GM19463 (cell line): ENCODE data around the gene SLC25A44.
A peak's percentile ranks its signal among the peaks of the same experiment; 100 is the strongest.

Experiments used
- ATAC-seq: cut with Tn5 transposase; IDR thresholded peaks from one replicate; pipeline ENCODE4 v1.9.1; 2021; ENCODE audit warnings: mild to moderate bottlenecking, moderate library complexity; ENCODE audit not compliant: unreplicated experiment

SLC25A44 gene

GRCh38 chr1:156193488-156194299 is at the start of gene SLC25A44:
Gene SLC25A44 (plus strand): TSS chr1:156194104. CDS start chr1:156199848, 5,744 bp downstream.
- ATAC-seq: peak; percentile 96

GRCh38 chr1:156144742-156145141 is 49.2 kb upstream of the SLC25A44 start:
- ATAC-seq: no peak

DNA sequence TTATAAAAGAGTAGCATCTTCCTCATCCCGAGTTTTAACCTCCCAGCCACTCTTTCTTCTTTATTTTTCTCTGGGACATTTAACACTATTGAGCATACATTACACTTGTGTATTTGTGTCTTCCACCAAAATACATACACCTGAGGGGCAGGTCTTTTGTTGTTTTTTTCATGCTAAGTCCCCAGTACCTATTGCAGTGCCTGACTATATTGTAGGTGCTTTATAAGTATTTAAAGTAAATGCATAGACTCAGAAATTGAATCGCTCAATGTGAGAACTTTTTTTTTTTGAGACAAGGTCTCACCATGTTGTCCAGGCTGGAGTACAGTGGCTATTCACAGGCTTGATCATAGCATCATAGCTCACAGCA is 48.3 kb upstream of the SLC25A44 start:
- no peak for ATAC-seq

- no peak for ATAC-seq
Observed at GRCh38 chr1:156146020-156146768, 47.7 kb upstream of the SLC25A44 start.

- ATAC-seq: no peak
Observed at GRCh38 chr1:156146769-156147405, 47.0 kb upstream of the SLC25A44 start.

DNA sequence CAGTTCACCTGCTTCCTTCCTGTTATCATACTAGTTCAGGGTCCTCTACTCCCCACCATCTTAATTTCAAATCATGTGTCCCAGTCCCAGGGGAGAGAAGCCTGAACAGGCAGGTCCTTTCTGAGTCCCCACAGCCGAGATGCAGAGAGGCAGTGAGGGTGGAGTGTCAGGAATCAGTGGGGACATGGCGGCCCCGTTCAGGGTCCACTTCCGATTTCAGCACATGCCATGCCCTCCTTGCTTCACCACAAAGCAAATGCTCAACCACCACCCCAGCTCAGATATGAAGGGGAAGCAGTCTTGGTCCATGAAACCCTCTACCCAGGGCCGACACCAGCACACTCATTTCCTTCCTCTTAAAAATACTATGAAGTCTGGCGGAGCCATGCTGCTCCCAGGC is 45.7 kb upstream of the SLC25A44 start:
- ATAC-seq: no peak

DNA sequence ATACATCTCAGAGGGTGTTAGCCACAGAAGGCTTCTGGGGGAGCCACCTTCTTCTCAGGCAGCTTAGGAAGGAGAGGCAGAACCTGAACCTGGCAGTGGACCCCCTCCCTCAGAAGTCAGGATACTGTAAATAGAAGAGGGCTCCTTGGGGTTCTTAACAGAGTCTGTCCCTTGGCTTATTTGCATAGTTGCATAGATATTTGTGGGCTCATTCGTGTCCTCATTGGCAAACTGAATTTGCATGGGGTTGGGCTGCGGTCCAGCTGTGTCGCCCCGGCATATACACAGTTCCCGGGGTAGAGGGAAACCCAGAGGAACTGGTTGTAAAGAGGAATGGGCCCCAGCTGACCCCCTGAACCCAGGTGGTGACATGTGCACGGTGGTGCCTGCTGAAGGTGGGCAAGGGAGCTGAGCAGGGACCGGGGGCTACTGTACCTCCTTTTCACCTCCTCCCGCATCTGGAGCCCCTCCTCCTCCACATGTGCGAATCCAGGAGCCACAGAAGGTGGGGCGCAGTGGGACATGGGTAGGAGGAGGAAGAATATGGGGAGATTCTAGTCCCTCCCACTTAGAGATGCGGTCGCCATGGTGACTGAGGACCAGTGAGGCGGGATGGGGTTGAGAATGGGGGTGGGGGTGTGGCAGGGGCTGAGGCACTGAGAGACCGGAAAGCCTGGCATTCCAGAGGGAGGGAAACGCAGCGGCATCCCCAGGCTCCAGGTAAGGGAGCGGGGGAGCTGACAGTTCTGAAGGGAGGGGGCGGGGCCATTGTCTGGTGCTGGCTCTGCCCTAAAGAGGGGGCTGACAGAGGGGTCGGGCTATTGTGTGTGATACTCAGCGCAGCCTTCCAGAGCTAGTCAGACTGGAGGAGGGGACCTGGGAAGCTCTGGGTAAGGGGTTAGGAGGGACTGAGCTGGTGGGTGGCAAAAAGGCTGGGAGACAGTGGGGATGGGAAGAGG is 44.3 kb upstream of the SLC25A44 start:
- peak; percentile 36 for ATAC-seq

DNA sequence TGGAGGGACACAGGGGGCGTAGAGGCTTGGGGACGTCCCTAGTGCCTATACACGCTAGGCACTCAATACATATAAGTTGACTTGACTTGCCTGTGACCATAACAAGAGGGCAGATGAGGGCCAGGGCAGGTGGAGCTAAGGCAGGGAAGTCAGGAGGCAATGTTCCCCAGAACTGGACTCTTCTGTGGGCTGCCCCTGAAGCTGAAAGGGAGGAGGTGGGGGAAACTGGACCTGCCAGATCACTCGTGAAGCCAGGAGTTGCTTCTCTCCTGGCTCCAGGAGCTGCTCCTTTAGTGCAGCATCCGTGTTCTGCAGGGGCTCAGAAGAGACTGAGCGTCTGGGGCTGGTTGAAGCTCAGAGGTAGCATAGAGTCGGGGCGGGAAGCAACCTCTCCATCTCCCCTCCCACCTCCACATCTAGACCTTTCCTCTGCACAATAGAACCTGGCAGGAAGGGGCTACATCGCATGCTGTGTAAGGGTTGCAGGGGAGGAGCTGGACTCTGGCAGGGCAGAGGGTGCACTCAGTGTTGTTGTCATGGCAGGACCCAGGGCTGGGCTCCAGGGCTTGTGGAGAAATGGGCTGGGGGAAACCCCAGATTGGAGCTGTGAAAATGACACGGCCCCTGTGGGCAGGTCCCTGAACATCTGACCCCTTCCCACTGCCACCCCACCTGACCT is 43.4 kb upstream of the SLC25A44 start:
- no peak for ATAC-seq

DNA sequence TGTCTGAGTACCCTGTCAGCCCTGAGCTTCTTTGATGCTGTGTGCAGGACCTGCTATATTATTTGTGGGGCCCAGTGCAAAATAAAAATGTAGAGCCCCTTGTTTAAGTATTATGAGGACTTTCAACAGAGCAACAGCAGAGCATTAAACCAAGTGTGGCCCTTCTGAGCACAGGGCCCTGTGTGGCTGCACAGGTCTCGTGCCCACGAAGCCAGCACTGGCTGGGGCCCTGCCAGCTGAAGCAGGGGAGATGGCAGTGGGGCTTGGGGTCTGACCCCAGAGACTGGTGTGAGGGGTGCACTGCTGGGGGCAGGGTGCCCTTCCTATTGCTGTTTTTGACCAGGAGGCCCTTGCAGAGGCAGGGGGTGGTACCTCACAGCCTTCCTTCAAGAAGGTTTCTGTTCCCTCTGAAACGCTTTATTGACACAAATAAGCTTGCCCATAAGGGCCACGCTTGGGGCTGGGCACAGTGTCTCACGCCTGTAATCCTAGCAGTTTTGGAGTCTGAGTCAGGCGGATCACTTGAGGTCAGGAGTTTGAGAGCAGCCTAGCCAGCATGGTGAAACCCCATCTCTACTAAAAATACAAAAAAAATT is 42.7 kb upstream of the SLC25A44 start:
- peak; percentile 33 for ATAC-seq

GRCh38 chr1:156152628-156153027 is 41.3 kb upstream of the SLC25A44 start:
- ATAC-seq: no peak

- ATAC-seq: no peak
Observed at GRCh38 chr1:156153362-156153761, 40.5 kb upstream of the SLC25A44 start, which contains the start of gene SEMA4A. Gene SEMA4A (plus strand): TSS chr1:156153585. CDS start chr1:156154579, 994 bp downstream.

- ATAC-seq: peak; percentile 57
Observed at GRCh38 chr1:156154317-156154749, 39.6 kb upstream of the SLC25A44 start.

DNA sequence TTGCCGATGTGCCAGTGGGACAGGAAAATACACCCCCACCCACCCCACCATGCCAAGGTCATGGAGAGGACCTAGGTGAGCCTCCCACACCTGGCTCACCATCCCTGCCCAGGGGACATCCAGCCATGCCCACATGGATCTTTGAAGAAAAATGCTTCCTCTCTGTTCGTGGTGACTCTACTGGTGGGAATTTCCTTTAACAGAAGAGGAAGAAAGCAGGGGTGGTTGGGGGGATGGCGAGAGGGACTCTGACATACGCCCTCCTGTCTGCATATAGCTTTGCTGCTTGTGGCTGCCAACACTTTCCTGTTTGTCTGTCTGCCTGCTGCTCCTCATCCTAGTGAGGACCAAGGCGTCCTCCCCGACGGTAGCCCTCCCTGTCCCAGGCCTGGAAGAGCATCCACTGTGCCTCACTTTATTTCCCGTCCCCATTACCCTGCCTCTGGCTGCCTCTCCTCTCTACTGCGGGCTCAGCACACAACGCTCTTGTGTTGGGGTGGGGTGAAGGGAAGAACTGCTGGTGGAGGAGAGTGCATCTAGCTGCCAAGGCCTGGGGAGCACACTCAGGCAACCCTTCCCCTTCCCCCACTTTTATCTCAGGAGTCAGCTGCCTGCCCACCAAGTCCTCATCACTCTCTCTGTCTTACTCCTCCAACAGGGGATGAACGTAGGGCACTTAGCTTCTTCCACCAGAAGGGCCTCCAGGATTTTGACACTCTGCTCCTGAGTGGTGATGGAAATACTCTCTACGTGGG is 38.0 kb upstream of the SLC25A44 start:
- no peak for ATAC-seq

GRCh38 chr1:156157506-156157905 is 36.4 kb upstream of the SLC25A44 start:
- no peak for ATAC-seq

DNA sequence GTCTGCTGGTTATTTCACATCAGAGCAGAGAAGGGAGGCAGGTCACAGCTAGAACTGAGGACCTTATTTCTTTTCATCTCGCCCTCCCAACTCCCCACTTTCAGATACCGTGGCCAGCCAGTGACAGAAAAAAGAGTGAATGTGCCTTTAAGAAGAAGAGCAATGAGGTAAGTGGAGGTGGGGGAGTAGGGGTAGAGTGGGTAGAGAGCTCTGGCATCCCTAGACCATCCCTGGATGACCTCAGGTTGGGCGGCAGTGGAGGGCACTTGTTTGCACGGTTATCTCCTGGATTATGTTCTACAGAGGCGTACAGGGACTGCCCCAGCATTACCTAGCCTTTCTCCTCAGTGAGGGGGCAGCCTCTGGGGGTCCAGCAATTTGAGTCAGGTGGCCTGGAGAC is 35.9 kb upstream of the SLC25A44 start:
- no peak for ATAC-seq

DNA sequence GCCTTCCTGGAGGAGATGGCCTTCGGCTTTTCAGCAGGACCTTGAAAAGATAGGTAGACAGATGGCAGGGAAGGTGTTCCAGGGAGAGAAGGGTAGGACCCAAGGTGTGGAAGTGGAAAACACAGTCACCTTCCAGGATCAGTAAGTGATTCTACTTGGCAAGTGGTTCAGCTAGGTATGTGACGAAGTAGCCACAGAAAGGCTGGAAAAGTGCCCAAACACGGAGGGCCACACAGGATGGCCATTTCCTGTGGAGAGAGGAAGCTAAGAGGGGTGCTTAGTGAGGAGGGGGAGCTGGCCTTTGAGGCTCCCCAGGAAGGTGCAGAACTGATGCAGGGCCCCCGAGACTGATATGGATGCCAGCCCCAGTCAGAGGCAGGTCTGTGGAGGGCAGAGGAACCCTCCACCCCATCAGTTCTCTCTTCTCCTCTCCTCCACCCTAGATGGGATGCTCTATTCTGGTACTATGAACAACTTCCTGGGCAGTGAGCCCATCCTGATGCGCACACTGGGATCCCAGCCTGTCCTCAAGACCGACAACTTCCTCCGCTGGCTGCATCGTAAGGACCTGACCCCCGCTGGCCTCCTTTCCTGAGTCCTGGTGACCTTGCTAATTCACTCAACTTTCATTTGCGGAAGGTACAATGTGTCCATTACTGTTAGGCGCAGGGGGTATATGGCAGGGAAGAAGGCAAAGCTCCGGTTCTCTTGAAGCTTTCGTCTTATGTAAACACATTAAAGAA is 33.7 kb upstream of the SLC25A44 start:
- no peak for ATAC-seq

DNA sequence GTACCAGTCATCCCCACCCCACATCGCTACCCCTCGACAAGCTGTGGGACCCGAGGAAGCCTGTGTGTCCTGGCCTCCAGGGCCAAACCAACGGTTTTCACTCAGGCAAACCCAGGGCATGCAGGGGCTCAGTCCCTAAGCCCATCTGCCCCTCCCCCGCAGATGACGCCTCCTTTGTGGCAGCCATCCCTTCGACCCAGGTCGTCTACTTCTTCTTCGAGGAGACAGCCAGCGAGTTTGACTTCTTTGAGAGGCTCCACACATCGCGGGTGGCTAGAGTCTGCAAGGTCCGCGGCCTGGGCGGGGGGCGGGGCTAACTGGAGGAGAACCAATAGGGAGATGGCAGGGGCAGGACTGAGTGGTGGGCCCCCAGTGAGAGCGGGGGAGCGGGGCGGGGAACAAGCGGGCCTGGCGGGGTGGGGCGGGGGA is 33.1 kb upstream of the SLC25A44 start:
- ATAC-seq: no peak

DNA sequence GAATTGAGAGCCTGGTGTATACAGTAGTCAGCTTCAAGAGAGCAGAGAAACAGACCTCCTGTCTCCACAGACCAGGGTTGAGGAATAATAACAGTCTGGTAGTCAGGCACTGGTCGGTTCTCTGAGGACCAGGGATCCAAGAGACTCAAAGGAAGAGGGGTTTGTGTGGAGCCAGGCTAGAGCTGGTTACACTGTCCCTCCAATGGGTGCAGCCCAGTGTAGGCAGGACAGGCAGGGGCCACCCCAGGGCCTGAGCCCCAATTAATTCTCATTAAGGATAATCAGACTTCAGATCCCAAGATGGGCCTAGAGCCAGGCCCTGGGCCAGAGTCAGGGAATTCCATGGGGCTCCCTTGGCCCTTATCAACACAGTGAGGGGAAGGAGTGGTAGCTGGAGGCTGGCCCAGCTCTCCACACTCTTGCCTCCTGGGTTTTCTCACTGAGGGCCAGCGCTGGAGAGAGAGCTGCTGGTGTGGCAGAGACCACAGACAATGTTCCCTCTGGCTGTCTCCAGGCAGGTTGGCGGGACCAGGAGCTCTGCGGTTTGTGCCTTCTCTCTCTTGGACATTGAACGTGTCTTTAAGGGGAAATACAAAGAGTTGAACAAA is 31.4 kb upstream of the SLC25A44 start:
- ATAC-seq: no peak
